Measurements from ENCODE around the gene PARP3.

DNA sequence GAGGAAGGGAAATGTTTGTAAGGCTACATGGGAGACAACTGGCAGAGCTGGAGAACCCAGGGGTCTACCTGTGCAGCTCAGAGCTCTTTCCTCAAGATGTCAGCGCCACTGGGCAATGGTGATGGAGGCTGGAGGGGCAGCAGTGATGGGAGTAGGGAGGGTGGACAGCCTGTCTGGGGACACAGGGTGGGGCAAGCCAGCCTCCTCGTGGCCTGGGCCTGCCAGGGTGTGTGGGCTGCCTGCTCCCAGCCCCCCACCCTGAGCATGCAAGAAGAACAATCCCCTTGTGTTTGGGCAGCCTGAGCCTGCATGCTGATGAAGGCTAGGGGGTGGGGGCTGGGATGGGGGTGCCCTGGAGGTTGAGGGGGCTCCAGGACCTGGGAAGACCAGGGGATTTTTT lies 23.9 kb downstream of the PARP3 start:
- TF ChIP-seq POLR2AphosphoS5 (IDR thresholded peaks at IDR 0.05; ENCODE audit: low read depth, low read length) = no peak
- TF ChIP-seq REST (IDR thresholded peaks at IDR 0.05; ENCODE audit: low read depth) = no peak
- TF ChIP-seq CTCF (IDR thresholded peaks at IDR 0.05 in 2 of 3, conservative IDR thresholded peaks at IDR 0.05 in 1 of 3; ENCODE audit: borderline replicate concordance in 1 of 3, insufficient read depth in 1 of 3, low read depth in 2 of 3, low read length in 2 of 3) = no peak
- no peak for TF ChIP-seq ZNF274 (IDR thresholded peaks at IDR 0.05; ENCODE audit: low read depth, low read length)
- TF ChIP-seq POLR2A (IDR thresholded peaks at IDR 0.05; ENCODE audit: borderline replicate concordance, extremely low read depth, insufficient read depth, insufficient read length) = no peak
- no peak for TF ChIP-seq JUND (IDR thresholded peaks at IDR 0.05)
- TF ChIP-seq EZH2 (IDR thresholded peaks at IDR 0.05) = no peak
- TF ChIP-seq SP1 (IDR thresholded peaks at IDR 0.05; ENCODE audit: low read depth) = no peak
- TF ChIP-seq RAD21 (IDR thresholded peaks at IDR 0.05; ENCODE audit: low read depth) = no peak
- TF ChIP-seq ELF1 (IDR thresholded peaks at IDR 0.05; ENCODE audit: borderline replicate concordance, low read depth) = no peak
- TF ChIP-seq CEBPB (IDR thresholded peaks at IDR 0.05; ENCODE audit: low read depth) = no peak
- TF ChIP-seq, protein P1, sequence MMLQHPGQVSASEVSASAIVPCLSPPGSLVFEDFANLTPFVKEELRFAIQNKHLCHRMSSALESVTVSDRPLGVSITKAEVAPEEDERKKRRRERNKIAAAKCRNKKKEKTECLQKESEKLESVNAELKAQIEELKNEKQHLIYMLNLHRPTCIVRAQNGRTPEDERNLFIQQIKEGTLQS (IDR thresholded peaks at IDR 0.05) = no peak
